IMR-90 (cell line): Measurements from ENCODE around the gene PRAMEF12. TPM values are rescaled to one million over a fixed set of nuclear protein-coding genes. Genes with fewer than 3 reads are reported as not detected.

Experiments
- ATAC-seq: fragments of 200-7000 bp; cut with Tn5 transposase; 2 replicates; pipeline ENCODE4 v1.9.1; 2020; ENCODE audit warnings: low read depth, mild to moderate bottlenecking, moderate library complexity
- BruUV-seq: library from RNA; stranded (reverse); fragments of 400-500 nt; replicated peaks from 2 replicates; lab custom pipeline; 2021; lab: Mats Ljungman, UMichigan
- CTCF ChIA-PET: fragments of 300-600 bp; formaldehyde crosslinking; extraction: SDS; loops from one replicate; lab custom pipeline; 2021; ENCODE audit warnings: antibody characterized with exemption; lab: Yijun Ruan, JAX
- POLR2A ChIA-PET: fragments of 300-600 bp; sonication (Branson Sonifier 250); formaldehyde crosslinking; loops from one replicate; lab custom pipeline; 2022; ENCODE audit warnings: antibody characterized with exemption; ENCODE audit not compliant: unreplicated experiment; lab: Charles Lee
- DNase-seq: peaks from one replicate; pipeline ENCODE4 v3.0.0; 2013
- H2AFZ ChIP-seq: replicated peaks from 2 replicates; pipeline ENCODE3; 2013; ENCODE audit warnings: low read length, mild to moderate bottlenecking; ENCODE audit not compliant: poor library complexity
- H2AK5ac ChIP-seq: 2 replicates; pipeline ENCODE4 v1.6.1; 2013; ENCODE audit warnings: low read depth, low read length, inconsistent platforms
- H2AK9ac ChIP-seq: replicated peaks from 2 replicates; pipeline ENCODE3; 2013; ENCODE audit warnings: mild to moderate bottlenecking, low read depth, low read length, moderate library complexity; ENCODE audit not compliant: poor library complexity
- H2BK120ac ChIP-seq: 2 replicates; pipeline ENCODE4 v1.6.1; 2013; ENCODE audit warnings: low read depth, low read length, inconsistent platforms
- H2BK15ac ChIP-seq: 3 replicates; pipeline ENCODE4 v1.6.1; 2013; ENCODE audit warnings: low read depth, low read length, inconsistent platforms
- H2BK20ac ChIP-seq: 2 replicates; pipeline ENCODE4 v1.6.1; 2013; ENCODE audit warnings: low read depth, mild to moderate bottlenecking, inconsistent platforms, low read length, moderate library complexity
- H2BK5ac ChIP-seq: 2 replicates; pipeline ENCODE4 v1.6.1; 2013; ENCODE audit warnings: mild to moderate bottlenecking, low read depth, low read length, inconsistent platforms; ENCODE audit not compliant: poor library complexity, severe bottlenecking
- H3K14ac ChIP-seq: replicated peaks from 2 replicates; pipeline ENCODE4 v1.6.1; 2013; ENCODE audit warnings: low read depth, low read length, inconsistent platforms
- H3K18ac ChIP-seq: 2 replicates; pipeline ENCODE4 v1.6.1; 2013; ENCODE audit warnings: low read depth, low read length, control low read depth
- H3K23ac ChIP-seq: 2 replicates; pipeline ENCODE4 v1.6.1; 2013; ENCODE audit warnings: low read depth, low read length, inconsistent platforms
- H3K27ac ChIP-seq: 2 replicates; pipeline ENCODE4 v1.5.1; 2013; ENCODE audit warnings: mild to moderate bottlenecking, control low read depth, low read length; ENCODE audit not compliant: insufficient read depth
- H3K27me3 ChIP-seq: 2 replicates; pipeline ENCODE4 v1.6.1; 2013; ENCODE audit warnings: low read length; ENCODE audit not compliant: control insufficient read depth, insufficient read depth
- H3K36me3 ChIP-seq: 2 replicates; pipeline ENCODE4 v1.6.1; 2013; ENCODE audit warnings: low read length, mixed read lengths; ENCODE audit not compliant: control insufficient read depth, insufficient read depth
- H3K4ac ChIP-seq: 2 replicates; pipeline ENCODE4 v1.6.1; 2013; ENCODE audit warnings: low read depth, low read length, inconsistent platforms
- H3K4me1 ChIP-seq: 2 replicates; pipeline ENCODE4 v1.6.1; 2013; ENCODE audit warnings: low read length, mixed read lengths; ENCODE audit not compliant: control insufficient read depth, insufficient read depth
- H3K4me2 ChIP-seq: 2 replicates; pipeline ENCODE4 v1.6.1; 2013; ENCODE audit warnings: low read depth, mild to moderate bottlenecking, control low read depth, low read length, moderate library complexity
- H3K4me3 ChIP-seq: 2 replicates; pipeline ENCODE4 v1.5.1; 2013; ENCODE audit warnings: low read depth, mild to moderate bottlenecking, control low read depth, low read length, moderate library complexity; ENCODE audit not compliant: insufficient read depth
- H3K56ac ChIP-seq: 2 replicates; pipeline ENCODE4 v1.6.1; 2013; ENCODE audit warnings: low read length, inconsistent platforms; ENCODE audit not compliant: insufficient read depth; ENCODE audit errors: extremely low read depth
- H3K79me1 ChIP-seq, 2 experiments: 2 replicates each; pipeline ENCODE4 v1.6.1; 2013; ENCODE audit warnings: low read length in 2 of 2, inconsistent platforms in 1 of 2, low read depth in 1 of 2
- H3K9ac ChIP-seq: 2 replicates; pipeline ENCODE4 v1.6.1; 2013; ENCODE audit warnings: low read depth, low read length, control low read depth
- H3K9me1 ChIP-seq: 2 replicates; pipeline ENCODE4 v1.6.1; 2013; ENCODE audit warnings: low read length, inconsistent platforms; ENCODE audit not compliant: insufficient read depth
- H3K9me3 ChIP-seq: 2 replicates; pipeline ENCODE4 v1.6.1; 2013; ENCODE audit warnings: low read length; ENCODE audit not compliant: control insufficient read depth, insufficient read depth
- H4K20me1 ChIP-seq: 2 replicates; pipeline ENCODE4 v1.6.1; 2013; ENCODE audit warnings: low read length, inconsistent platforms; ENCODE audit not compliant: insufficient read depth
- H4K5ac ChIP-seq: 2 replicates; pipeline ENCODE4 v1.6.1; 2013; ENCODE audit warnings: mild to moderate bottlenecking, low read depth, low read length, control low read depth
- H4K8ac ChIP-seq, 2 experiments: 2 replicates each; pipeline ENCODE4 v1.6.1; 2013; ENCODE audit warnings: low read depth in 2 of 2, low read length in 2 of 2, control low read depth in 1 of 2, inconsistent platforms in 1 of 2
- H4K91ac ChIP-seq: 2 replicates; pipeline ENCODE4 v1.6.1; 2013; ENCODE audit warnings: low read depth, low read length, inconsistent platforms; ENCODE audit not compliant: insufficient read depth
- ELK1 ChIP-seq: fragments of 150-350 bp; IDR thresholded peaks from 2 replicates; pipeline ENCODE4 v1.6.1; 2016; ENCODE audit warnings: low read depth, mild to moderate bottlenecking, low read length, moderate library complexity, borderline replicate concordance
- POLR2A ChIP-seq: IDR thresholded peaks from 2 replicates; pipeline ENCODE4 v1.6.1; 2012; ENCODE audit warnings: mild to moderate bottlenecking, low read depth, low read length
- RCOR1 ChIP-seq: IDR thresholded peaks from 2 replicates; pipeline ENCODE4 v1.6.1; 2012; ENCODE audit warnings: mild to moderate bottlenecking, low read length, improper control_type of control experiment; ENCODE audit not compliant: insufficient replicate concordance
- SMC3 ChIP-seq: fragments of 150-350 bp; IDR thresholded peaks from 2 replicates; pipeline ENCODE4 v1.6.1; 2016; ENCODE audit warnings: low read depth, mild to moderate bottlenecking, antibody characterized with exemption, low read length, moderate library complexity
- USF2 ChIP-seq: fragments of 150-350 bp; IDR thresholded peaks from 2 replicates; pipeline ENCODE4 v1.6.1; 2017; ENCODE audit warnings: mild to moderate bottlenecking, antibody characterized with exemption, low read length, low read depth
- WGBS, 2 experiments: methylation state at CpG; one replicate each; pipeline versions ENCODE4 v1.1.5 to v1.1.7; 2013; ENCODE audit warnings: missing lambda C conversion rate in 2 of 2; ENCODE audit not compliant: insufficient read length in 1 of 2; ENCODE audit errors: extremely low coverage in 2 of 2; 5-methylcytosine and 5-hydroxymethylcytosine counted together
- dilution Hi-C: fragments of 300-500 bp; cut with HindIII; formaldehyde crosslinking; loops from one replicate; pipeline ENCODE4 v1.14.3; 2018; ENCODE audit warnings: low sequenced_read_pairs; ENCODE audit not compliant: unreplicated experiment
- in situ Hi-C: fragments of 300-500 bp; cut with MboI; formaldehyde crosslinking; loops from 3 replicates; pipeline ENCODE4 v1.14.3; 2019; ENCODE audit warnings: low sequenced_read_pairs, inconsistent platforms, mixed read lengths
- intact Hi-C: fragments of 100-400 bp; cut with micrococcal nuclease; formaldehyde crosslinking; loops from 2 replicates; pipeline ENCODE4 v1.10.0; 2022
- polyA plus RNA-seq, 3 experiments: library from polyadenylated mRNA; depleted of rRNA; stranded (reverse); fragments of >200 nt; gene quantifications; 2 replicates each; pipeline ENCODE4 v1.2.3, GENCODE V29; 2012; ENCODE audit warnings: low replicate concordance in 1 of 3
- total RNA-seq: library from RNA; depleted of rRNA; stranded (reverse); fragments of >200 nt; gene quantifications from 2 replicates; pipeline ENCODE4 v1.2.3, GENCODE V29; 2012

Gene PRAMEF12
- total and polyA plus RNA-seq, 2 of the 4 experiments (the other 2 are of a cell fraction) = not detected

- no peak overlapping the region for H3K18ac ChIP-seq
- H3K9me3 ChIP-seq = peaks cover 22% of the 10 kb centered on the region
- H3K4me3 ChIP-seq = no peak overlapping the region
- no peak overlapping the region for H2BK15ac ChIP-seq
- no peak overlapping the region for H3K23ac ChIP-seq
- H3K36me3 ChIP-seq = no peaks in the 10 kb centered on the region
- H2AK9ac ChIP-seq = no peak overlapping the region
- H2AFZ ChIP-seq = no peak overlapping the region
- no peaks in the 10 kb centered on the region for H3K27me3 ChIP-seq
- no peak overlapping the region for H2BK120ac ChIP-seq
- no peak overlapping the region for H4K5ac ChIP-seq
- no peak for TF ChIP-seq ELK1
- no peak for TF ChIP-seq POLR2A
- TF ChIP-seq USF2 = no peak
- TF ChIP-seq SMC3 = no peak
- no peak for TF ChIP-seq RCOR1
- no peaks in the 10 kb centered on the region for H4K20me1 ChIP-seq
- no peak overlapping the region for H4K91ac ChIP-seq
- no peak for ATAC-seq
- H3K4me2 ChIP-seq = no peak overlapping the region
- no peak overlapping the region for H3K27ac ChIP-seq
- BruUV-seq = no TSS peak
- dilution Hi-C loops (no loop called here), intact Hi-C loops (no loop called here), in situ Hi-C loops (no loop called here)
- no peak overlapping the region for H3K9ac ChIP-seq
- H2BK20ac ChIP-seq = no peak overlapping the region
- no peaks in the 10 kb centered on the region for H3K4me1 ChIP-seq
- ChIA-PET CTCF (no interaction called here), POLR2A (no interaction called here)
- 64% methylated on average over 2 of the region's 6 CpGs; no CpG with 5 or more reads in 1 of the 2 experiments for WGBS, 2 experiments
- no peak overlapping the region for H2AK5ac ChIP-seq
- no peak overlapping the region for H2BK5ac ChIP-seq
- no peak for DNase-seq
- no peak overlapping the region for H4K8ac ChIP-seq
- H3K4ac ChIP-seq = no peak overlapping the region
- H3K14ac ChIP-seq = no peak overlapping the region
- H3K79me1 ChIP-seq = no peaks in the 10 kb centered on the region
- no peak overlapping the region for H3K56ac ChIP-seq
- H3K9me1 ChIP-seq = no peaks in the 10 kb centered on the region
Measured at GRCh38 chr1:12757836-12758235, 15.7 kb upstream of the PRAMEF12 start.
